ENCODE results near the gene TTC29.
"Not testable (repeated sequence)": the region's sequence is repeated elsewhere in the genome, so short reads cannot be mapped to it uniquely, and the experiment has no call there.

Gene TTC29

DNA sequence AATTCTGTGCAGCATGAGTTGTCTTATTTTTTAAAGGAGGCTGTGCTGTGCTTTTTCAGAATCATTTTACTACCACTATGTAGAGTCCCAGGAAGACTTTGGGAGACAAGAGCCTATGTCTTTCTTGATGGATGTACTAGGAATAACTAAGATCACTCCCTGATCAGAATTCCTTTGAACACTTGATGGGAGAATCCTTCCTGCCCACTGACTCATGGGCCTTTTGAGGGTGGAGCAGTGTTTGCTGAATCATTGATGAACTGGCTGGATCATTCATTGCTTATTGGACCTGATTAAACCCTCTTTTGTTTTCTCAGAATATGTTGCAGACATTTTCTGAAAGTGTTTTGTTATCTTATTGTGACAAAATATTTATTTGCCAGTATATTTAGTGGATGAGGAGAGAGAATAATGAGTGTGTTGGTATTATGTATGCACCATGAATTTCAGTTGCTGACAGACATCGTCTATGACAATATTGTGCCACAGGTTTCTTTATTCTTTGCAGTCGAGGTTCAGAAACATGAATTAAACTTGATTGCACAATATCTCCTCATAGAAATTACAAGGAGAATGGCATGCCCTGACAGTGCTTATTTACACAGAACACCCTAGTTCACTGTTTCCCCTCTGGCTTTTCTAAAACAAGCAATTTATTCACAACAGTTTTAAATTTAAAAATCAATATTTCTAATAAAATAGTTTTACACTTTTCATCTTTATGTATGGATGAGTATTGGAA lies 270.7 kb downstream of the TTC29 start:
- DNase-seq, result no peak

- DNase-seq, result not testable (repeated sequence)
Observed at GRCh38 chr4:146663968-146664311, 281.7 kb downstream of the TTC29 start.

DNA sequence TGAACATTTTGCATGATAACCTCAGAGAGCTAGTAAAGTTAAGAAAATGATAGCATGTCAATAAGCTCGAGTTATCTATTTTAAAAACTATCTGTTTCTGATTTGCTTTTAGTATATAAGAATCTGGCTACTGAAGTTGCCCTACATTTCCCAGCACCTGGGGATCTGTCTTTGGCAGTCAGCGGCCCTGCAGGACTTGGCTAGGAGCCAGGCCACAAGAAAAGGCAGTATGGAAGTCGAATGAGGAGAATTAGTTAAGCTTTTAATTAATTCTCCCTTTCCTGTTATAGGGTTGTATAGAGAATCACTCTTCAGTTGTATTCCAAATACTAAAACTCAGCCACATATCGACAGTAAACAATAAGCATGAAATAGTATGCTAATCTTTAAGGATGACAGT lies 284.3 kb downstream of the TTC29 start:
- no peak for DNase-seq
